Activated gamma-delta T cell treated with anti-CD3 and anti-CD28 coated beads, Interleukin-2, amount 50 U/mL, for 16 hours (primary cell): Measurements from ENCODE around the gene KIRREL3.

Source experiments
- DNase-seq: peaks from one replicate; pipeline ENCODE4 v3.0.0-alpha.2; 2020; ENCODE audit warnings: low read depth

Gene KIRREL3

DNA sequence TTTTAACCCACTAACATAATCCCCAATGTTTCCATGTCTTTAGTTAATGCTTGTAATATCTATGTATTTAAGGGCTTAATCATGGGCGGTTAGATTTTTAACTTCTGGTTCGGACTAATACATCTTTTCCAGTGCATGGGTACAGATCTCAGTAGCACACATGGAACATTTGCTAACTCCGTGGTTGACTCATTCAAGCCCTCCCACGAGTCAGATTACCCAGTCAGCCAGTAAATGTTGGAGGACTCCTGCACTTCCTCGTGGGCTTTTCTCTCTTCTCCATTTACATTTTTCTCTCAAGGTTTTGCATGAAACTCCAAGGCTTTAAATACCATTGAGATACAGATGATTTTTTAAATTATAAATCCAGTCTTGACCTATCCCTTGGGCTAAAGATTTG is 331.2 kb downstream of the KIRREL3 start:
- no peak for DNase-seq

DNA sequence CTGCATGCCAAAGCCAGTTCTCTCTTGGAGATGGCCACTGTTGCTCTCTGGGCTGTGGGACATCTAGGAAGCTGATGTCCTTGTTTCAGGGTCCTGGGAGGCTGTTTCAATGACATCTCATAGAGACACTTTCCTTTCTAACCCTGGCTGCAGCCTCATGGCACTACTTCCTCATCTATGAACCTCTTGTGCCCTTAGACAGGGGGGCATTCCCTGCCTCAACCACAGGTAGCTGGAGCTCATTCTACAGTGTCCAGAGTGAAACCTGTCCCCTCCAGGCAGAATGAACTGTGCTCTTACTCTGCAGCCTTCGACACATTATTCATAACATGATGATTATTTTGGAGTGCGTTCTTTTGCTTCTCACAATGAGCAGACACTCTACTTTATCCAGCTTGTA is 335.9 kb downstream of the KIRREL3 start:
- no peak for DNase-seq

DNA sequence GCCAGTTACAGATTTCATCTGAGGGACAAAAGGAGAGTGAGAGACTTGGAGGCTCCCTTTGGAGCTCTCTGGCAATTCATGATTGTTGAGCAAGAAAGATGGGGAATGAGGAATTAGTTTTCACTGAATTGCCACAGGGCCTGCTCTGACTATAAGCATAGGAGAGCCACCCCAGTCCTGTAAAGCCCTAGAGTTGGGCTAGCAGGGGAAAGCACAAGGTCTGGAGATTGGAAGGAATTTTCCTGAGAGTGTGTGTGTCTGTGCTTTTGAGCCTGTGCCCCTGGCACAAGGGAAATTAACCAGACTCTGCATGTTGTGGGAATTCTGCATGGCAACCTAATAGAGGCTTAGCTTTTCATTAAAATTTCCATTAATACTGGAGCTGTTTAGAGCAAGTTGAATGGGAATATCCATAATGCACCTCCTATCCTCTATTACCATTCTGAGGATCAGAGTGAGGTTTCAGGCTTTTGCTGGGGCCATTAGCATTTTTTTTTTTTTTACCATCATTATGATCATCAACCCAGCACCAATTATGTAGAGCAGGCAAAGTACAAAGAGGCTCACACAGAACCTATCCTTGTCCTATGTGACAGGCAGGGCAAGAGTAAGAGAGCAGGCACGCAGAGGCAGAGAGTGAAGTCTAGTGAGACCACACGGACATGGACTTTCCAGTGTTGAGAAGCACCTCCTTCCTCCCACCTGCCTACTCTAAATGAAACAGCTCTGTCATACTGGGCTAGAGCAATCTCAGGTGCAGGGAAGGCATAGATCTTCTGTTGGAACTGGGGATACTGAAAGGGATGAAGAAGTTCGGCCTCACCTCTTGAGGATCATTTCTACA is 336.6 kb downstream of the KIRREL3 start:
- DNase-seq, result no peak

DNA sequence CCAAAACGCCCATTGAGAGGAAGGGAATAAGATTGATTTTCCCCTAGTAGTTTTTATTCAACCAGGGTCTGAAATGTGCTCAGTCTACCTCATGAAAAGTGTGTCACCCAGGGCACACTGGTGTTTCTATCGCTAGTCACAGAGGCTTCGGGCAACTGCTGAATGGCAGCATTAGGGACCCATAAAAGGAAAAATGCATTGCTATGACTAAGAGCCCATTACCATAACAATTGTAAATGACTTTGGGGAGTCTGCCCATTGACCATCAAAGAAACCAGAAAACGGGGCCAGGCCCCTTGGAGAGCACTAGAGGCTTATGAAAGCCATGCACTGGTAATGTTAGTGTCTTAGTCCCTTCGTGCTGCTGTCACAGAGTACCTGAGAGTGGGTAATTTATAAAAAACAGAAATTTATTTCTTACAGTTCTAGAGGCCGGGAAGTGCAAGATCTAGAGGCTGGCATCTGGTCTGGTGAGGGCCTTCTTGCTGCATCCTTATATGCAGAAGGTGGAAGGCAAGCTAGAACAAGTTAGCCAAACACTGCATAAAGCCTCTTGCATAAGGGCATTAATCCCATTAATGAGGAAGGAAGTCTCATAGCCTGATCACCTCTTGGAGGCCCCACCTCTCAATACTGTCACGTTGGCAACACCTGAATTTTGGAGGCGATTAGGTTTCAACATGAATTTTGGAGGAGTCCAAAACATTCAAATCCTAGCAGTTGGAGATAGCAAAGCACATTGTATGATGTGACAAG is 338.4 kb downstream of the KIRREL3 start:
- DNase-seq, result no peak

DNA sequence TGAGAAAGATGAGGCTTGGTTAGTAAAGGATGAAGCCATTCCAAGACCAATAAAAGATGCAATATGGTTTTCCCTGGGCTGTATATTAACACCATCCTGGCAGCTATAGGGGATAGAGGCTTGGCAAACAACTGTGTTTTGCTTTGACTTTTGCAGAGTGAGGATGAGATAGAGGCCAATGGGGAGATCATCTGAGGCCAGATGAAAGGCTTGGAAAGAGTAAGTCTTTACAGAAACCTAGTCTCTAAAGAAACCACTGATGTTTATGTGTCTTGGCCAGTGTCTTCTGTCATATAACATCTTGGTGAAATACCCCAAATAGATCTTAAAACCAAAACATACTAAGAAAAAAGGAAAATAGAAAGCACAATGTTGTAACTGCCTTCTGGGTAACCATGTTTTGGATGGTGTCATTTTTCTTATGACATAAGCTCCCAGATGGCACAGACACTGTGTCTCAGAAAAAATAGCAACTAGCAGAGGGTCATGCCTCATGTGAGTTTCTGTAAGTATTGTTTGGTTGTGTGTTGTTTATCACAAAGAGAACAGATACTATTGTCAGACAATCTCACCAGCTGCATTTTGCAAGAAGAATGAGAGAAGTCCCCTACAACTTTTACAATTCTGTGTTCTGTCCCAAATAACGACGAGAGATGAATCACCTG is 339.7 kb downstream of the KIRREL3 start:
- no peak for DNase-seq

DNA sequence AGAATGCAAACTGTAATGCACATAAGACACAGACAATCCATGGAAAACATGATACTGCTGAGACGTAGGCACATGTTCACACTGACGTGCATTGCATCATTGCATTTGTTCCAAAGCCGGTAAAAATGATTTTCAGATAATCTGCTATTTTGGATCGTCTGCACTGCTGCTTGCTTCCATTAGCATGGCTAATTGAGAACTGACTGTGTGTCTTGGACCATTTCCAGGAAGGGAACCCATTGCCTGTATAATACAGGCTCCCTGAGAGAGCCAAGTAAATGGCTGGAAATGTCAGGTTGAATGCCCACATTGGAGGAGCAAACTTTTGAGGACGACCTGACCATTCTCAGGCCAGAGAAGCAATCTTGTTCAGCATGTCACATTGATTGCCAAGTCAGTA is 340.2 kb downstream of the KIRREL3 start:
- DNase-seq, result no peak

DNA sequence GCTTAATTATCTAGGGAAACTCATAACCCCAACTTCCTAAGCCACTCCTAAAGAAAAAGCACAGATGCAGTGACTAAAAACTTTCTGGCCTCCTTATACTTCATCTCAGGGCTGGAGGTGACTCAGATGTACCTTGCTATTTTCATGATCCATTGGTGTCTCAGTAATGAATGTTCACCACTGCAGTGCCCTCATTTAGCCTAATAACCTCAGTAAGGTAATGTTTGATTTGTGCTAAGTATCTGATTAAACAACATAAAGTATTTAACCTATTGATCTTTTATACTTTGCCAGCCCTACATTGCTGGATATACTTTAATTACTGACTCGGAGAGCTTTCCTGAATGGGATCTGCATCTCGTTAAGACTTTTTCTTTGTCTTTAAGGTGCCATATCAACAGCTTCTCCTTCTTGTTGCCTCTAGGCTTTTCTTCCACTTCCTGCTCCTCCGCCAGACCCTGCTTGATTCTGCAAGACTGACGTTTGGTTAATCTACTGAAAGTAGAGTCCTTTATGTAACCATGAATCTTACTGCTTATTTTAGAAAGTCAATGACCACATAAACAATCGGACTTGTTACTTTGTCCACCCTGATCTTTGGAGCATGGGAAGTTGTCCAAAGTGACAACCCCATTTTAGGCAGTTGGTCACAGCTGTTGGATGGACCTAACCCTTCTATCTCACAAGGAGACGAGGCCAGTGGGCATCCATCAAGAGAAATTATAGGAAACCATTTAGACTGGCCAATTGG is 342.1 kb downstream of the KIRREL3 start:
- no peak for DNase-seq

DNA sequence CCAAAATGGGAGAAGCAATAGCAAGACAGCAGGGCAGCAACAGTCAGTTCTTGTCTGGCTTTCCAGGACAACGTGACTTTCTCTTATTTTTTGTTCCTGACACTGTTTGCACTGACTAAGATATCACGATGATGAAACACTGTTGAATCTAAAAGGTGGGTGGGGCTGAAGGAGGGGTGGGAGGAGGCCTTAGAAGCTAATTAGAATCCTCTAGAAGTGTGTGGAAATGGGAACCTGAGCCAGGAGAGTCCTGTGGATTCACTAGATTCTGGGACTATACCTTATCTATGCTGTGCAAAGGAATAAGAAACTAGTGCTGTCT is 344.8 kb downstream of the KIRREL3 start:
- no peak for DNase-seq

DNA sequence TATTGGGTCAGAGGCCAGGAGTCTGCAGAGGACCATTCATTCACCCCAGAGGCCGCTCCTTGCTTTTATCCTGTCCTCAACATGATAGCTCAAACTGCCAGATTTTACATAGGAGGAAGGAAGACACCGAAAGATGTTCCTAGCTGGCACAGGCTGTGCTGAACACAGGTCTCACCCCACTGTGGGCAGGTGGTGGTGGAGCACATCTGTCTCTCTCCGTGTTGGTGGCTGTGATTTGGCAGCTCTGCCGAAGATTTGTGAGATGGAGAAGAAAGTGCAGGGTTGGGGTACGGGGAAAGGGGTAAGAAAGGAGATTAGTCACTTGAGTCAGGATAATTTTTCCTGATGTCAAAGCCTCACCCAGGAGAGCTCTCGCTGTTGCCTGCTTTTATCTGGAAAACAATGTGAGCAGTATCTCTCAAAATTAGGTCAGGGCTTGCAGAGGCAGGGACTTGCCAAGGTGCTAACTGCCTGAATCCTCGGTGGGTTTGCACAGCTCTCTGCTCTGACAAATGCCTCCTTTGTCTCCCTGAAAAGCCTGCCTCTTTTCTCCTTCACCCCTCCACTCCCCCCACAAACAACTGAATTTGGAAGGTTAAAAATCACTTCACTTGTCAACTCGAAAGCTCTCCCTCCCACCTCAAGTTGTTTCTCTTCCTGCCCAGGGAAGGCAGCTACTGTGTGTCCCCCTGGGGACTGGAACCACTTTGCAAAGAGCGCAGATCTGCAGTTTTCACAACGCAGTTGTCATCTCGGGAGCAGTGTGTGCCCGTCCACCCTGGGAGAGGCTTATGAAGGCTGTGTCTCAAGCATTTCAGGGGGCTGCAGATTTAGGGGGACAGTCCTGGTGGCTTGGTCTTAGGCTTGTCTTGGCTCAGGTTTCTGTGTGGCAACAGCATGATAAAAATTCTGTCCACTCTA is 345.4 kb downstream of the KIRREL3 start:
- no peak for DNase-seq

DNA sequence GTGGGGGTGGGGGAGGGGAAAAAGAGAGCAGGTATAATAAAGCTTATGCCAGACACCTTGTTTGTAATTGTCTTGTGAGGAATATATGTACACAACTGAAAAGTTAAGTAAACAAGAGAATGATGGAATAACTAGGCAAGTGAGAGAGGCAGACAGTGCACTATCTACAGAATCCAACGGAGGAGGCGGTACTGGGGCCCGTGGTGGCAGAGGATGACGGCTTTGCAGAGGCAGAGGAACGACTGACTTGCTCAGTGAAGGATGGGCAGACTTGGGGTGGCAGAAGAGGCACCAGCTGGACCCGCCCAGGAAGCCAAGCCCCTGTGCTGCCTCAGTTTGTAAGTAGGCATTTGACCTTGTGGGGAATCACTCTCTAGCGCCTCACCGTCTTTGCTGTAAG is 347.5 kb downstream of the KIRREL3 start:
- DNase-seq, result no peak

DNA sequence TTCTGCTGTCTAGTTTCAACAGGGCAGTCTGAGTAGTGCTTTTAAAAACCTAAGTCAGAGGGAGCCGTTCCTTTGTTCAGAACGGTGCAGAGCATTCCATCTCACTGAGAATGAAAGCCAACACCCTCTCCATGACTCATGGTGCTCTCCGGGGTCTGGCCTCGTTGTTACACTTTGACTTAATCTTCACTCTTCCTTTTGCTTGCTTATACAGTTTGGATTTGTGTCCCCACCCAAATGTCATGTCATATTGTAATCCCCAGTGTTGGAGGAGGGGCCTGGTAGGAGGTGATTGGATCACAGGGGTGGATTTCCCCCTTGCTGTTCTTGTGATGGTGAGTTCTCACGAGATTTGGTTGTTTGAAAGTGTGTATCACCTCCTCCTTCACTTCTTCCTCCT is 352.8 kb downstream of the KIRREL3 start:
- no peak for DNase-seq

DNA sequence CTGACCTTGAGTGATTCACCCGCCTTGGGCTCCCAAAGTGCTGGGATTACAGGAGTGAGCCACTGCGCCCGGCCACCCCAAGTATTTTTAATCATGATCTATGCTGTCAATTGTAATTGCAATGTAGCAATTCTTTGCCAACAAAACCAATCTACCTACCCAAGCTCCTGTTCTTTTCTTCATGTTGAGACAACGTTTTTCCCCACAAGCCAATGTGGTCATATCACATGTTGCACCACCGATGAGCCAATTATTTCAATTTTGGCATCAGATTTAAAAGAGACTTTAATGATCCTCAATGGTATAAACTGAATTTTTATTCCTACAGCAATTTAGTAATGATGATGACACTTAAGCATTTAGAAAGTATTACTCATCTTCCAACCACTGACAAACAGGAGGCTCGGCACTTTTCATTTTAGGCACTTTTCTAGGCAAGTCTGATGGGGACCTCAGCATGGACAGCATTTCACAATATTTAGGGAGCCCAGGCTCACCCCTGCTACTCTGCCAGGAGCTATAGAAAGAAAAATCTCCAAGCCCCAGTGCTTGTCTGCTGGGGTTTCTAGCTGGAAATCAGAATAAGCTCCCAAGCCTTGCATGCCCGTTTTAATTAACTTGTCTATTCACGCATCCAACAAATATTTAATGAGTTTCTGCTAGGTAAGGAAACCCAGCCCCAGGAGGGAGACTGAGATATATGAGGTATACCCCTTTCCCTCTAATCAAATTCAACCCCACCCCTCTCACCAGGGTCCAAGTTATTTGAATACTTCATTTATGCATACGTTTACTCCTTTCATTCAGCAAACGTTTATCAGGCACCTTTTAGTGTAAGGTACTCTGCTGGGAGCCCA is 353.6 kb downstream of the KIRREL3 start:
- DNase-seq, result no peak

DNA sequence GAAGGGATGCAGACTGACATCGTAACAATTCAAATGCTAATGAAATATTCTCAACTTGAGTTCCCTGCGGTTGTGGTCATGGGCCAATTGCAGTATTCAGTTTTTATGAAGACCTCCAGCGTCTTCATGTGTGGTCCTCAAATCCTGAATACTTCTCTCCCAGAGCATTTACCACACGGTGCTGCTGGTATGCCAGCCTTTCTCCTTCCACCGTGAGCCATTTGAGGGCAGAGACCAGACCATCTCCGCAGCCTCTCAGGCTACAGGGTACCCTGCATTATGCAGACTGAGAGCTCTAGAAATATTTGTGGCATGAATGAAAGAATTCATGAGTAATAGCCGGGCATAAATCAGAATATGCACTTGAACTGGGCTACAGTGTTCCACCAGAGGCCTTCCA is 355.4 kb downstream of the KIRREL3 start:
- no peak for DNase-seq

DNA sequence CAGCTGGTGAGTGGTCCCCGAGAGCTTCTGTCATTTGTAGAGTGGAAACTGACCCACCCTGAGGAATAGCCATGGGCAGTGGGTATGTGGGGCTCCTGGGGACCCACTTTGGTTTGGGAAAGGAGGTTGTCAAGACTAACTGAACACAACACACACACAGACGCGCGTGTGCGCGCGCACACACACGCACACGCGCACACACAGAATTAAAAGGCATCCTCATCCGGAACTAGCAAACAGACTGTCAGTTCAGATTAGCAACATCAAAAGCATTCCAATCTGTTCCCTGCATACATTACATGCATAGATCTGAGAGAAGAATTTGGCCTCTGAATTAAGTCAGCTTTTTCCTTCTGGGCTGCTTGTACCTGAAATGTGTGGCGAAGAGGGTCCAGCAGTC is 360.4 kb downstream of the KIRREL3 start:
- DNase-seq, result no peak

DNA sequence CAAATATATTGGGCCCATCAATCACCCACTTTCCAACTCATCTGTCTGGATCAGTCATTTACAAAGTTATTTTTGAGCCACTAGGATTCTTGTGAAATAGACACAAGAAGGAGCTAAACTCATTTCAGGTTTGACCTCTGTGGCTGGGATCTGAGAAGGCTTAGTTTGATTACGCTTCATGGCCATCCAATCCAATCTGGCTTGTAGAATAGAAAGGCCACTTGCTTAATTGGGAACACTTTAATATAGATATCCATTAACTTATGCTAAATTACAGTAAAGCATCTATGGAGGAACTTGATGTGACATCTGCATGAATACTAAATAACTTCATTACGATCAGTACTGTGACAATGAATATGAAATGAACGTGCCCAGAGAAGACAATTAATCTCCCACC is 360.9 kb downstream of the KIRREL3 start:
- no peak for DNase-seq

DNA sequence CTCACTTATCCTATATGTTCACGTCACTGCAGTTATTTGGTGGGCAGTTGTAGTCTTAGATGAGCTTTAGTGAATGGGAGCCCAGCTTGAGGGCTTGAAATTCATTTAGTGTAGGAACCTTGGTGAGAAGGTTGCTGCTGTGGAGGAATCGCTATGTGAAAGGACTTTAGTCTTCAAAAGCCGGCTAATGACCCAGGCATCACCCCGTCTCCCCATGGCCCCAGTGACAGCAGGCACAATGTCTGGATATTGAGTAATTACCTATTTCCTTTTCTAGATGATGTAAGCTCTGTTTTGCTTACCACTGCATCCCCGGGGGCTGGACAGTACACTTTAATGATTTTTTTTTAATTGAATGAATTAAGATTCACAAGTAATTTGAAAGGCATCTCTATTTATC is 361.9 kb downstream of the KIRREL3 start:
- no peak for DNase-seq

DNA sequence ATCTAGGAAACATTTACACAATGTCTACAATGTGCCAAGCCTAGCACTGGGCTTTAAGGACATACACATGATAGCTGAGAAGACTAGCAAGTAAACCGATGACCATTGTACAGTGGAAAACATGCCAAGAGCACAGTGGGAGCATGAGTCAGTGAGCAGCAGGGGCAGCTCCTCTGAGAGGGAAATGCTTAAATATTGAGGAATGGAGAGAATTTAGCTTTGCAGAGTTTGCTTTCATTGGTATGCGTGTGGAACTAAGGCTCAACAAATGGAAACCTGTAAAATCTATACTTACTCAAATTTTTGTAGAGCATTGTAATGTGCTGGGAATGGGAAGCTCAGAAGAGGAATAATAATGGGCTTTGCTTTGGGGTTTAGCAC is 362.8 kb downstream of the KIRREL3 start:
- DNase-seq, result no peak

DNA sequence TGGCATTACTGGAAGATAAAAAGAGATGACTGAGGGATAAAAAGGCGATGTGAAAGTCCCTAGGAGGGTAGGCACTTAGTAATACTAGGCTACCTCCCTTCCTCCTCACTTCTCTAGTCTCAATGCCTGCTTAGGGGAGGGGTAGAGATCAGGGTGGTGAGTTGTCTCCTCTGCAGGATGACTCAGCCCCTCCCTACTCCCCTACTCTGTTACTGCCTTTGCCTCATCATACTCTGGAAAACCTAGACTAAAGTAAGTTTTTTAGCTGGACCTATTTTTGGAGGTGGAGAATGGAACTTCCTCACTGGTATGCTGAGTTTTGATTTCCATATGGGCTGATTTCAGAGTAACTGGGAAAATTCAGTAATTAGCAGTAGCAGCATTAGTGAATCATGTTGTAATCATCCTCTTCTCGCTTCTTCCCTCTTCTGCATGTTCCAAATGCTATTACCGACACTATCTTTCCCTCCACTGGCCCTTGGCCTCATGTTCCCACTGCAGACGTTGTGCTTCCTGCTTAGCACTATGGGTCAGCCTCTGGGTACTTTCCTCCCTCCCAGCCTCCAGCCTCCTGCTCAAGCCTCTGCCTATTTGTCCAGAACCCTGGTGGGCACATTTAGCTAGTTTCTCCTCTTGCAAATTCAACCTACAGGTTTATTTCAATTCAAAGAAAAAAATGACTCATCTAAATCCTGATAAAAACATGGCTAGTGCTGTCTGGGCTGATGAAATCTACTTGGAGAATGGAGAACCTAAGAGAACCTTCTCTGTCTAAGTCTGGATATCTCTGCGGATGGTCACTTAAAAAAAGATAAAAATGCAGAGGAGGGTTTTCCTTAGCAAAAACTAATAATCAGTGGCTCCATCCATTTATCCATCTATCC is 363.4 kb downstream of the KIRREL3 start:
- DNase-seq, result no peak

DNA sequence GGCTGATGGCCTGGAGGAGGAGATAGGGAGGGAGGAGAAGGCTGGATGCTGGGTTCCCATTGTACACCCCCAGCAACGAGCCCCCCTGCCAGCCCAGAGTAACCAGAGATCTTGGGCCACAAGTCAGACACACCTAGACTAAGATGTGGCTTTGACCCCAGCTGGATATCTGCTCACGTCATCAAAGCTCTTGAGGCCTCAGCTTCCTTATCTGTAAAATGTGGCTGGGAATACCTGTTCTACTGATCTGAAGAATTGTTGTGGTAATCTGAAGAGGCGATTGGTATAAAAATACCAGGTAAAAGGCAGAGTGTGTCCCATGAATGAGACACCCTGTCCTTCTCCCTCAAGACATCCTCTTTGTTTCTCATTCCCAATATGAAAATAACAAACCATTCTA is 365.1 kb downstream of the KIRREL3 start:
- DNase-seq, result no peak
